Activated T-cell treated with anti-CD3 and anti-CD28 coated beads, Interleukin-2, amount 50 U/mL, for 72 hours (primary cell): ENCODE measurements around the gene MMP20. TPM values are rescaled to one million over a fixed set of nuclear protein-coding genes. Genes with fewer than 3 reads are reported as not detected.

Experiments used
- ATAC-seq, 2 donors: fragments of 150-1000 bp; cut with Tn5 transposase; replicated peaks in 1 of 2; 2 replicates each; pipeline ENCODE4 v1.10.0; 2021; ENCODE audit warnings: moderate library complexity in 2 of 2, mild to moderate bottlenecking in 1 of 2
- DNase-seq, 2 donors: peaks; one replicate each; pipeline ENCODE4 v3.0.0; 2021 to 2022; ENCODE audit warnings: mixed read lengths in 1 of 2
- H3K27ac Mint-ChIP-seq: one replicate; pipeline ENCODE4 v1.8.0; 2022; ENCODE audit warnings: mild to moderate bottlenecking, moderate library complexity, mixed read lengths
- H3K27me3 Mint-ChIP-seq: one replicate; pipeline ENCODE4 v1.8.0; 2022; ENCODE audit warnings: low read depth, mixed read lengths
- H3K36me3 Mint-ChIP-seq, 2 donors: one replicate each; pipeline ENCODE4 v1.8.0; 2022; ENCODE audit warnings: mixed read lengths in 2 of 2, mild to moderate bottlenecking in 1 of 2; ENCODE audit not compliant: insufficient read depth in 2 of 2
- H3K4me1 Mint-ChIP-seq: one replicate; pipeline ENCODE4 v1.8.0; 2022; ENCODE audit warnings: low read depth, mixed read lengths
- H3K4me3 Mint-ChIP-seq, 2 donors: one replicate each; pipeline ENCODE4 v1.8.0; 2022; ENCODE audit warnings: mild to moderate bottlenecking in 2 of 2, mixed read lengths in 2 of 2, moderate library complexity in 2 of 2
- H3K9me3 Mint-ChIP-seq, 2 donors: one replicate each; pipeline ENCODE4 v1.8.0; 2022; ENCODE audit warnings: mixed read lengths in 2 of 2
- total RNA-seq, 2 donors: library from RNA; stranded (reverse); gene quantifications; one replicate each; pipeline ENCODE4 v1.2.3, GENCODE V29; 2022

Gene MMP20
- total RNA-seq, 2 donors from 2014 or later = not detected

- Mint-ChIP-seq H3K4me1 (peaks cover 5% of the 10 kb centered on the region), H3K27ac (no peak overlapping the region), H3K4me3 (no peak overlapping the region), H3K36me3 (no peaks in the 10 kb centered on the region), H3K27me3 (peaks cover 6% of the 10 kb centered on the region), H3K9me3 (no peaks in the 10 kb centered on the region)
- ATAC-seq (no peak), DNase-seq (no peak)
These were observed 70.0 kb downstream of the MMP20 start for GRCh38 chr11:102555091-102555490.

- no peaks in the 10 kb centered on the region for H3K36me3 Mint-ChIP-seq
- no peak for ATAC-seq
- H3K27me3 Mint-ChIP-seq = peaks cover 6% of the 10 kb centered on the region
- no peaks in the 10 kb centered on the region for H3K9me3 Mint-ChIP-seq
- H3K4me3 Mint-ChIP-seq = no peak overlapping the region
- DNase-seq = no peak
- no peaks in the 10 kb centered on the region for H3K4me1 Mint-ChIP-seq
- no peak overlapping the region for H3K27ac Mint-ChIP-seq
These were observed 71.3 kb downstream of the MMP20 start for GRCh38 chr11:102553835-102554282.

- no peaks in the 10 kb centered on the region for H3K36me3 Mint-ChIP-seq
- H3K4me3 Mint-ChIP-seq = no peak overlapping the region
- no peaks in the 10 kb centered on the region for H3K9me3 Mint-ChIP-seq
- H3K27me3 Mint-ChIP-seq = peaks cover 6% of the 10 kb centered on the region
- no peak overlapping the region for H3K27ac Mint-ChIP-seq
- DNase-seq (no peak), ATAC-seq (no peak)
- no peaks in the 10 kb centered on the region for H3K4me1 Mint-ChIP-seq
These were observed 72.5 kb downstream of the MMP20 start for GRCh38 chr11:102552447-102553194.

GRCh38 chr11:102552020-102552419 is 73.1 kb downstream of the MMP20 start:
- no peaks in the 10 kb centered on the region for H3K9me3 Mint-ChIP-seq
- peak overlapping the region in 1 of 2 donors; percentile 4 for H3K4me3 Mint-ChIP-seq
- no peak for ATAC-seq
- H3K4me1 Mint-ChIP-seq = no peaks in the 10 kb centered on the region
- H3K36me3 Mint-ChIP-seq = no peaks in the 10 kb centered on the region
- no peak for DNase-seq
- peaks cover 6% of the 10 kb centered on the region for H3K27me3 Mint-ChIP-seq
- no peak overlapping the region for H3K27ac Mint-ChIP-seq

- Mint-ChIP-seq H3K9me3 (no peaks in the 10 kb centered on the region), H3K27ac (no peak overlapping the region), H3K36me3 (no peaks in the 10 kb centered on the region), H3K4me1 (peaks cover 2% of the 10 kb centered on the region), H3K4me3 (no peak overlapping the region), H3K27me3 (peaks cover 6% of the 10 kb centered on the region)
- ATAC-seq (no peak), DNase-seq (no peak)
These were observed 73.9 kb downstream of the MMP20 start for GRCh38 chr11:102551169-102551781.

- Mint-ChIP-seq H3K27me3 (peaks cover 2% of the 10 kb centered on the region), H3K36me3 (no peaks in the 10 kb centered on the region), H3K4me1 (peaks cover 12% of the 10 kb centered on the region), H3K27ac (no peak overlapping the region), H3K9me3 (no peaks in the 10 kb centered on the region), H3K4me3 (no peak overlapping the region)
- no peak for DNase-seq
- ATAC-seq = peak in 1 of 2 donors; percentile 23
These were observed 78.1 kb downstream of the MMP20 start for GRCh38 chr11:102546923-102547471.

GRCh38 chr11:102546427-102546826 is 78.7 kb downstream of the MMP20 start:
- Mint-ChIP-seq H3K4me1 (peaks cover 12% of the 10 kb centered on the region), H3K27me3 (no peaks in the 10 kb centered on the region), H3K4me3 (peak overlapping the region in 1 of 2 donors; percentile 26), H3K9me3 (no peaks in the 10 kb centered on the region), H3K36me3 (no peaks in the 10 kb centered on the region), H3K27ac (no peak overlapping the region)
- ATAC-seq = peak; percentile 25 to 42
- DNase-seq = no peak

- ATAC-seq (peak; percentile 49 to 62), DNase-seq (no peak)
- no peaks in the 10 kb centered on the region for H3K27me3 Mint-ChIP-seq
- peaks cover 12% of the 10 kb centered on the region for H3K4me1 Mint-ChIP-seq
- no peaks in the 10 kb centered on the region for H3K36me3 Mint-ChIP-seq
- H3K4me3 Mint-ChIP-seq = no peak overlapping the region
- H3K27ac Mint-ChIP-seq = no peak overlapping the region
- no peaks in the 10 kb centered on the region for H3K9me3 Mint-ChIP-seq
These were observed 79.4 kb downstream of the MMP20 start for GRCh38 chr11:102545701-102546100.

GRCh38 chr11:102544594-102544993 is 80.5 kb downstream of the MMP20 start:
- H3K9me3 Mint-ChIP-seq = no peaks in the 10 kb centered on the region
- H3K27ac Mint-ChIP-seq = no peak overlapping the region
- peaks cover 12% of the 10 kb centered on the region for H3K4me1 Mint-ChIP-seq
- no peak overlapping the region for H3K4me3 Mint-ChIP-seq
- ATAC-seq (no peak), DNase-seq (no peak)
- no peaks in the 10 kb centered on the region for H3K27me3 Mint-ChIP-seq
- H3K36me3 Mint-ChIP-seq = no peaks in the 10 kb centered on the region

- Mint-ChIP-seq H3K27me3 (no peaks in the 10 kb centered on the region), H3K4me3 (no peak overlapping the region), H3K27ac (no peak overlapping the region), H3K4me1 (no peaks in the 10 kb centered on the region), H3K9me3 (no peaks in the 10 kb centered on the region), H3K36me3 (no peaks in the 10 kb centered on the region)
- ATAC-seq (no peak), DNase-seq (no peak)
These were observed 85.6 kb downstream of the MMP20 start for GRCh38 chr11:102539567-102539966.

GRCh38 chr11:102538932-102539331 is 86.2 kb downstream of the MMP20 start:
- no peak overlapping the region for H3K27ac Mint-ChIP-seq
- no peak overlapping the region for H3K4me3 Mint-ChIP-seq
- DNase-seq (no peak), ATAC-seq (no peak)
- no peaks in the 10 kb centered on the region for H3K4me1 Mint-ChIP-seq
- no peaks in the 10 kb centered on the region for H3K27me3 Mint-ChIP-seq
- no peaks in the 10 kb centered on the region for H3K9me3 Mint-ChIP-seq
- no peaks in the 10 kb centered on the region for H3K36me3 Mint-ChIP-seq

GRCh38 chr11:102534261-102534872 is 90.8 kb downstream of the MMP20 start:
- peaks cover 7% of the 10 kb centered on the region for H3K27me3 Mint-ChIP-seq
- no peaks in the 10 kb centered on the region for H3K4me1 Mint-ChIP-seq
- no peak for ATAC-seq
- H3K9me3 Mint-ChIP-seq = no peaks in the 10 kb centered on the region
- no peaks in the 10 kb centered on the region for H3K36me3 Mint-ChIP-seq
- H3K4me3 Mint-ChIP-seq = no peak overlapping the region
- H3K27ac Mint-ChIP-seq = no peak overlapping the region
- DNase-seq = no peak

- no peaks in the 10 kb centered on the region for H3K9me3 Mint-ChIP-seq
- no peak for ATAC-seq
- no peak within 1 kb of the TSS for H3K4me3 Mint-ChIP-seq
- no peaks in the 10 kb centered on the region for H3K4me1 Mint-ChIP-seq
- H3K27me3 Mint-ChIP-seq = peaks cover 7% of the 10 kb centered on the region
- no peak for DNase-seq
- no peaks in the 10 kb centered on the region for H3K36me3 Mint-ChIP-seq
- H3K27ac Mint-ChIP-seq = no peak within 1 kb of the TSS
These were observed 94.6 kb downstream of the MMP20 start, which contains the start of gene MMP7 for GRCh38 chr11:102530558-102530957. TSS of gene MMP7 (minus strand) at chr11:102530747. CDS start at chr11:102530700, 47 bp downstream.
